Measurements from ENCODE around the gene LRRC8A. TPM values are rescaled to one million over a fixed set of nuclear protein-coding genes. Genes with fewer than 3 reads are reported as not detected.

LRRC8A gene
- total and polyA plus RNA-seq, 2 of the 13 experiments (the other 11 are each of a cell fraction or from before 2014, with no cell fraction given): 16.1 to 40.6 TPM

GRCh38 chr9:128909859-128910258 is 27.9 kb downstream of the LRRC8A start:
- ChIA-PET POLR2A (no interaction called here), CTCF (ENCODE audit: low intra/inter-chr PET ratio, low total read pairs) (no interaction called here)
- Histone ChIP-seq H3K36me3 (replicated peaks in 1 of 2; ENCODE audit: control insufficient read depth in 1 of 2, insufficient read depth in 2 of 2, low read length in 2 of 2) (peaks cover 29 to 51% of the 10 kb centered on the region in 2 experiments), H3K9ac (ENCODE audit: insufficient read depth, low read depth, low read length) (no peak overlapping the region), H3K4me1 (ENCODE audit: insufficient read depth, low read length) (peaks cover 68% of the 10 kb centered on the region), H3K27me3 (ENCODE audit: control insufficient read depth in 1 of 2, insufficient read depth in 2 of 2, low read length in 2 of 2) (no peaks in the 10 kb centered on the region), H4K20me1 (ENCODE audit: insufficient read depth, low read length) (no peaks in the 10 kb centered on the region), H3K4me3 (replicated peaks in 1 of 3; ENCODE audit: insufficient read depth in 1 of 3, low read depth in 2 of 3, low read length in 3 of 3) (no peak overlapping the region), H3K27ac (ENCODE audit: extremely low read length, insufficient read depth, low read length) (no peak overlapping the region), H3K9me3 (ENCODE audit: low read length) (no peaks in the 10 kb centered on the region), H2AFZ (ENCODE audit: low read length) (no peak overlapping the region), H3K4me2 (ENCODE audit: low read depth, low read length) (no peak overlapping the region), H3K79me2 (ENCODE audit: insufficient read depth, low read length) (peaks cover 9% of the 10 kb centered on the region)
- no peak for ATAC-seq
- no TSS peak for BruUV-seq (replicated peaks)
- no peak for DNase-seq (ENCODE audit: low spot score)
- no peak for TF ChIP-seq FIP1L1 (IDR thresholded peaks at IDR 0.05; ENCODE audit: borderline replicate concordance, insufficient read depth, low read depth, low read length)
- no peak for TF ChIP-seq ZNF615 (CRISPR knock-in tag; IDR thresholded peaks at IDR 0.05; ENCODE audit: borderline replicate concordance)
- 98% methylated on average over 4 of the region's 4 CpGs for WGBS (ENCODE audit: low lambda C conversion rate)
- in situ Hi-C loops (cut with HindIII; ENCODE audit: extremely low pct_ligation_motif_present, low pct_unique_long_range_greater_than_20kb): no loop called here
- intact Hi-C loops (cut with micrococcal nuclease; ENCODE audit: unreplicated experiment): no loop called here
- no peak for FAIRE-seq

GRCh38 chr9:128910906-128911305 is 29.0 kb downstream of the LRRC8A start:
- no TSS peak for BruUV-seq (replicated peaks)
- no peak for FAIRE-seq
- H3K4me2 ChIP-seq (ENCODE audit: low read depth, low read length): no peak overlapping the region
- H2AFZ ChIP-seq (ENCODE audit: low read length): no peak overlapping the region
- DNase-seq (ENCODE audit: low spot score): no peak
- H3K9ac ChIP-seq (ENCODE audit: insufficient read depth, low read depth, low read length): no peak overlapping the region
- H3K4me1 ChIP-seq (ENCODE audit: insufficient read depth, low read length): peaks cover 65% of the 10 kb centered on the region
- WGBS (ENCODE audit: low lambda C conversion rate): 90% methylated on average over 2 of the region's 6 CpGs
- H3K4me3 ChIP-seq (replicated peaks in 1 of 3; ENCODE audit: insufficient read depth in 1 of 3, low read depth in 2 of 3, low read length in 3 of 3): no peak overlapping the region
- no peaks in the 10 kb centered on the region for H3K9me3 ChIP-seq (ENCODE audit: low read length)
- intact Hi-C loops (cut with micrococcal nuclease; ENCODE audit: unreplicated experiment) (no loop called here), in situ Hi-C loops (cut with HindIII; ENCODE audit: extremely low pct_ligation_motif_present, low pct_unique_long_range_greater_than_20kb) (no loop called here)
- no peak for ATAC-seq
- POLR2A ChIA-PET: interaction anchor here (0.6 to 2.8 kb wide), 3 partner anchors 12 to 34 kb away, joined by 3 to 14 read pairs (median 3); no protein-coding TSS in a partner anchor
- H3K27me3 ChIP-seq (ENCODE audit: control insufficient read depth in 1 of 2, insufficient read depth in 2 of 2, low read length in 2 of 2): no peaks in the 10 kb centered on the region
- no peaks in the 10 kb centered on the region for H4K20me1 ChIP-seq (ENCODE audit: insufficient read depth, low read length)
- H3K79me2 ChIP-seq (ENCODE audit: insufficient read depth, low read length): peaks cover 9% of the 10 kb centered on the region
- H3K36me3 ChIP-seq (replicated peaks in 1 of 2; ENCODE audit: control insufficient read depth in 1 of 2, insufficient read depth in 2 of 2, low read length in 2 of 2): peaks cover 29 to 53% of the 10 kb centered on the region in 2 experiments
- CTCF ChIA-PET (ENCODE audit: low intra/inter-chr PET ratio, low total read pairs): no interaction called here
- TF ChIP-seq TEAD3 (CRISPR knock-in tag; optimal IDR thresholded peaks at IDR 0.05; ENCODE audit: borderline replicate concordance): no peak
- TF ChIP-seq ZNF329 (CRISPR knock-in tag; IDR thresholded peaks at IDR 0.05; ENCODE audit: low read depth): no peak
- TF ChIP-seq ZMAT3 (CRISPR knock-in tag; conservative IDR thresholded peaks at IDR 0.05): no peak
- no peak for TF ChIP-seq ZBTB1 (CRISPR knock-in tag; IDR thresholded peaks at IDR 0.05; ENCODE audit: borderline replicate concordance)
- TF ChIP-seq ZNF460 (CRISPR knock-in tag; IDR thresholded peaks at IDR 0.05; ENCODE audit: borderline replicate concordance): no peak
- TF ChIP-seq CBX2 (IDR thresholded peaks at IDR 0.05; ENCODE audit: low read depth, low read length): no peak
- TF ChIP-seq CBX2 (CRISPR knock-in tag; IDR thresholded peaks at IDR 0.05; ENCODE audit: low read depth): no peak
- TF ChIP-seq TCF7L2 (IDR thresholded peaks at IDR 0.05; ENCODE audit: low read depth, low read length): no peak
- TF ChIP-seq ZNF549 (CRISPR knock-in tag; IDR thresholded peaks at IDR 0.05): no peak
- TF ChIP-seq TCF7 (IDR thresholded peaks at IDR 0.05; ENCODE audit: low read depth): no peak
- H3K27ac ChIP-seq (ENCODE audit: extremely low read length, insufficient read depth, low read length): peak overlapping the region; percentile 70
